Mesendoderm (in vitro differentiated cells): ENCODE measurements around the gene CD300E.

Source experiments
- DNase-seq: peaks from one replicate; pipeline ENCODE4 v3.0.0; 2013
- H2AK5ac ChIP-seq: 2 replicates; pipeline ENCODE4 v1.6.1; 2013; ENCODE audit warnings: low read length, inconsistent platforms
- H2BK120ac ChIP-seq: 2 replicates; pipeline ENCODE4 v1.6.1; 2013; ENCODE audit warnings: low read depth, mild to moderate bottlenecking, low read length, moderate library complexity, mixed read lengths
- H2BK15ac ChIP-seq: replicated peaks from 2 replicates; pipeline ENCODE4 v1.6.1; 2013; ENCODE audit warnings: low read depth, mild to moderate bottlenecking, moderate library complexity
- H2BK5ac ChIP-seq: 2 replicates; pipeline ENCODE4 v1.6.1; 2013; ENCODE audit warnings: low read length, inconsistent platforms
- H3K18ac ChIP-seq: 2 replicates; pipeline ENCODE4 v1.6.1; 2013; ENCODE audit warnings: mild to moderate bottlenecking, low read length, mixed read lengths
- H3K23ac ChIP-seq: one replicate; pipeline ENCODE4 v1.6.1; 2013; ENCODE audit warnings: low read length
- H3K27ac ChIP-seq: 2 replicates; pipeline ENCODE4 v1.5.1; 2013; ENCODE audit warnings: low read depth, mild to moderate bottlenecking, inconsistent platforms, low read length, moderate library complexity
- H3K27me3 ChIP-seq: 2 replicates; pipeline ENCODE4 v1.6.1; 2013; ENCODE audit warnings: low read length, control low read depth, mild to moderate bottlenecking, inconsistent platforms; ENCODE audit not compliant: insufficient read depth, poor library complexity
- H3K36me3 ChIP-seq: 2 replicates; pipeline ENCODE4 v1.6.1; 2013; ENCODE audit warnings: low read length, inconsistent platforms; ENCODE audit not compliant: control insufficient read depth, insufficient read depth
- H3K4ac ChIP-seq: one replicate; pipeline ENCODE4 v1.6.1; 2013; ENCODE audit warnings: low read depth, mild to moderate bottlenecking, low read length, moderate library complexity
- H3K4me1 ChIP-seq: 2 replicates; pipeline ENCODE4 v1.6.1; 2013; ENCODE audit warnings: low read depth, low read length, inconsistent platforms; ENCODE audit not compliant: control insufficient read depth
- H3K4me2 ChIP-seq: 2 replicates; pipeline ENCODE4 v1.6.1; 2013; ENCODE audit warnings: low read length
- H3K4me3 ChIP-seq: 2 replicates; pipeline ENCODE4 v1.5.1; 2013; ENCODE audit warnings: mild to moderate bottlenecking, low read length
- H3K56ac ChIP-seq: one replicate; pipeline ENCODE4 v1.6.1; 2013; ENCODE audit warnings: low read length
- H3K79me1 ChIP-seq: 2 replicates; pipeline ENCODE4 v1.6.1; 2013; ENCODE audit warnings: low read length, inconsistent platforms
- H3K79me2 ChIP-seq: 2 replicates; pipeline ENCODE4 v1.6.1; 2013; ENCODE audit warnings: mild to moderate bottlenecking, low read length; ENCODE audit not compliant: control insufficient read depth, insufficient read depth
- H3K9ac ChIP-seq: 2 replicates; pipeline ENCODE4 v1.6.1; 2013; ENCODE audit warnings: low read length, inconsistent platforms
- H4K5ac ChIP-seq: one replicate; pipeline ENCODE4 v1.6.1; 2013; ENCODE audit warnings: low read length
- H4K8ac ChIP-seq: one replicate; pipeline ENCODE4 v1.6.1; 2013; ENCODE audit warnings: low read depth, mild to moderate bottlenecking, control low read depth, low read length, moderate library complexity
- WGBS: extraction: QIAGEN DNeasy Blood & Tissue Kit; methylation state at CpG from one replicate; pipeline ENCODE4 v1.1.7; 2013; ENCODE audit warnings: low lambda C conversion rate, missing lambda C conversion rate; ENCODE audit not compliant: insufficient coverage; ENCODE audit errors: extremely low coverage; 5-methylcytosine and 5-hydroxymethylcytosine counted together

CD300E gene

GRCh38 chr17:74585711-74586110 is 37.8 kb downstream of the CD300E start:
- H2BK5ac ChIP-seq = no peak overlapping the region
- no peak overlapping the region for H4K8ac ChIP-seq
- no peak overlapping the region for H3K27ac ChIP-seq
- no peak for DNase-seq
- no peaks in the 10 kb centered on the region for H3K79me1 ChIP-seq
- no peak overlapping the region for H3K9ac ChIP-seq
- H4K5ac ChIP-seq = no peak overlapping the region
- no peaks in the 10 kb centered on the region for H3K27me3 ChIP-seq
- no peak overlapping the region for H3K4me2 ChIP-seq
- no peaks in the 10 kb centered on the region for H3K79me2 ChIP-seq
- no peak overlapping the region for H3K18ac ChIP-seq
- H2BK15ac ChIP-seq = no peak overlapping the region
- H3K23ac ChIP-seq = no peak overlapping the region
- H3K36me3 ChIP-seq = no peaks in the 10 kb centered on the region
- H3K4me1 ChIP-seq = no peaks in the 10 kb centered on the region
- WGBS = no CpG with 5 or more reads among the region's 5 CpGs
- no peak overlapping the region for H3K4me3 ChIP-seq
- no peak overlapping the region for H3K4ac ChIP-seq
- no peak overlapping the region for H2BK120ac ChIP-seq
- no peak overlapping the region for H3K56ac ChIP-seq
- no peak overlapping the region for H2AK5ac ChIP-seq

GRCh38 chr17:74584292-74585060 is 39.1 kb downstream of the CD300E start:
- Histone ChIP-seq H4K8ac (no peak overlapping the region), H3K27me3 (no peaks in the 10 kb centered on the region), H3K4me1 (no peaks in the 10 kb centered on the region), H2BK120ac (no peak overlapping the region), H3K9ac (no peak overlapping the region), H3K4me2 (no peak overlapping the region), H3K23ac (no peak overlapping the region), H4K5ac (no peak overlapping the region), H3K18ac (no peak overlapping the region), H2BK15ac (no peak overlapping the region), H3K27ac (no peak overlapping the region), H3K56ac (no peak overlapping the region), H3K79me1 (no peaks in the 10 kb centered on the region), H3K79me2 (no peaks in the 10 kb centered on the region), H3K36me3 (no peaks in the 10 kb centered on the region), H3K4me3 (no peak overlapping the region), H3K4ac (no peak overlapping the region), H2AK5ac (no peak overlapping the region), H2BK5ac (no peak overlapping the region)
- no peak for DNase-seq
- WGBS = no CpG with 5 or more reads among the region's 14 CpGs

GRCh38 chr17:74582633-74583032 is 40.9 kb downstream of the CD300E start:
- no peaks in the 10 kb centered on the region for H3K27me3 ChIP-seq
- H3K79me1 ChIP-seq = no peaks in the 10 kb centered on the region
- no peak overlapping the region for H3K27ac ChIP-seq
- H2BK5ac ChIP-seq = no peak overlapping the region
- no peak for DNase-seq
- no peaks in the 10 kb centered on the region for H3K79me2 ChIP-seq
- H3K4me3 ChIP-seq = no peak overlapping the region
- no peaks in the 10 kb centered on the region for H3K4me1 ChIP-seq
- WGBS = no CpG with 5 or more reads among the region's 10 CpGs
- H4K5ac ChIP-seq = no peak overlapping the region
- H3K36me3 ChIP-seq = no peaks in the 10 kb centered on the region
- H3K18ac ChIP-seq = no peak overlapping the region
- H3K23ac ChIP-seq = no peak overlapping the region
- H3K9ac ChIP-seq = no peak overlapping the region
- H3K4me2 ChIP-seq = no peak overlapping the region
- no peak overlapping the region for H3K56ac ChIP-seq
- no peak overlapping the region for H2AK5ac ChIP-seq
- H4K8ac ChIP-seq = no peak overlapping the region
- H3K4ac ChIP-seq = no peak overlapping the region
- H2BK120ac ChIP-seq = no peak overlapping the region
- no peak overlapping the region for H2BK15ac ChIP-seq

GRCh38 chr17:74579900-74580299 is 43.6 kb downstream of the CD300E start:
- Histone ChIP-seq H3K4me1 (no peaks in the 10 kb centered on the region), H3K27ac (no peak overlapping the region), H3K4me3 (no peak overlapping the region), H3K9ac (no peak overlapping the region), H2BK5ac (no peak overlapping the region), H3K23ac (no peak overlapping the region), H2AK5ac (no peak overlapping the region), H4K8ac (no peak overlapping the region), H3K79me2 (no peaks in the 10 kb centered on the region), H3K79me1 (no peaks in the 10 kb centered on the region), H3K4ac (no peak overlapping the region), H4K5ac (no peak overlapping the region), H3K56ac (no peak overlapping the region), H2BK120ac (no peak overlapping the region), H3K18ac (no peak overlapping the region), H2BK15ac (no peak overlapping the region), H3K4me2 (no peak overlapping the region), H3K36me3 (no peaks in the 10 kb centered on the region), H3K27me3 (no peaks in the 10 kb centered on the region)
- no peak for DNase-seq
- WGBS = no CpG with 5 or more reads among the region's 7 CpGs

- Histone ChIP-seq H4K8ac (no peak overlapping the region), H3K56ac (no peak overlapping the region), H4K5ac (no peak overlapping the region), H3K4me2 (no peak overlapping the region), H2AK5ac (no peak overlapping the region), H3K79me2 (no peaks in the 10 kb centered on the region), H2BK5ac (no peak overlapping the region), H3K23ac (no peak overlapping the region), H3K27me3 (no peaks in the 10 kb centered on the region), H3K9ac (no peak overlapping the region), H3K4me1 (no peaks in the 10 kb centered on the region), H3K27ac (no peak overlapping the region), H3K18ac (no peak overlapping the region), H3K79me1 (no peaks in the 10 kb centered on the region), H3K4me3 (no peak overlapping the region), H2BK15ac (no peak overlapping the region), H2BK120ac (no peak overlapping the region), H3K4ac (no peak overlapping the region), H3K36me3 (no peaks in the 10 kb centered on the region)
- no CpG with 5 or more reads among the region's 9 CpGs for WGBS
- DNase-seq = no peak
These were observed 44.6 kb downstream of the CD300E start for GRCh38 chr17:74578979-74579378.
